Measurements from ENCODE around the gene SEL1L3. TPM values are rescaled to one million over a fixed set of nuclear protein-coding genes. Genes with fewer than 3 reads are reported as not detected.

The SEL1L3 gene
- total RNA-seq, 2 donors from 2014 or later = 14.9 to 24.5 TPM

DNA sequence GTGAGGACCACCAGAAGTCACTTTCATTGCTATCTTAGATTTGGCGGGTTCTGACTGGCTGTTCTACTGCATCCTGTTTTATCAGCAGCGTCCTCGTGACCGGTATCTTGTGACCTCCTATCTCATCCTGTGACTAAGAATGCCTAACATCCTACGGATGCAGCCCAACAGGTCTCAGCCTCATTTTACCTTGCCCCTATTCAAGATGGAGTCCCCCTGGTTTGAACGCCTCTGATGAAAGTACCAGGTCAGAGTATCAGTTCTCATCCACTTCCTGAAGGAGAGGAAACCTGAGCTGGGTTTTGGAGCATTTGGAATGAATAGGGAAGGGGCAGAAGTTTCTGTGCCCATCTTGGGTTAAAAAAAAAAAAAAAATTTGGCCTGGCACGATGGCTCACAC is 136.9 kb downstream of the SEL1L3 start:
- Histone ChIP-seq H3K9me3 (ENCODE audit: control insufficient read depth, low read length) (peaks cover 13% of the 10 kb centered on the region), H3K36me3 (ENCODE audit: control insufficient read depth, insufficient read depth, low read length) (no peaks in the 10 kb centered on the region), H3K9ac (ENCODE audit: extremely low read depth, low read length, poor library complexity, severe bottlenecking) (no peak overlapping the region), H3K4me1 (ENCODE audit: control insufficient read depth, insufficient read depth, low read length) (no peaks in the 10 kb centered on the region), H3K27ac (ENCODE audit: low read depth, low read length) (no peak overlapping the region), H3K27me3 (ENCODE audit: control insufficient read depth, insufficient read depth, low read length, poor library complexity, severe bottlenecking) (no peaks in the 10 kb centered on the region), H3K4me3 (ENCODE audit: low read length) (no peak overlapping the region)
- peaks cover 3% of the 10 kb centered on the region for H3K9me3 Mint-ChIP-seq
- H3K4me3 Mint-ChIP-seq = no peak overlapping the region
- H3K4me1 Mint-ChIP-seq = peaks cover 9% of the 10 kb centered on the region
- TF ChIP-seq, protein P1, sequence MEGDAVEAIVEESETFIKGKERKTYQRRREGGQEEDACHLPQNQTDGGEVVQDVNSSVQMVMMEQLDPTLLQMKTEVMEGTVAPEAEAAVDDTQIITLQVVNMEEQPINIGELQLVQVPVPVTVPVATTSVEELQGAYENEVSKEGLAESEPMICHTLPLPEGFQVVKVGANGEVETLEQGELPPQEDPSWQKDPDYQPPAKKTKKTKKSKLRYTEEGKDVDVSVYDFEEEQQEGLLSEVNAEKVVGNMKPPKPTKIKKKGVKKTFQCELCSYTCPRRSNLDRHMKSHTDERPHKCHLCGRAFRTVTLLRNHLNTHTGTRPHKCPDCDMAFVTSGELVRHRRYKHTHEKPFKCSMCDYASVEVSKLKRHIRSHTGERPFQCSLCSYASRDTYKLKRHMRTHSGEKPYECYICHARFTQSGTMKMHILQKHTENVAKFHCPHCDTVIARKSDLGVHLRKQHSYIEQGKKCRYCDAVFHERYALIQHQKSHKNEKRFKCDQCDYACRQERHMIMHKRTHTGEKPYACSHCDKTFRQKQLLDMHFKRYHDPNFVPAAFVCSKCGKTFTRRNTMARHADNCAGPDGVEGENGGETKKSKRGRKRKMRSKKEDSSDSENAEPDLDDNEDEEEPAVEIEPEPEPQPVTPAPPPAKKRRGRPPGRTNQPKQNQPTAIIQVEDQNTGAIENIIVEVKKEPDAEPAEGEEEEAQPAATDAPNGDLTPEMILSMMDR (conservative IDR thresholded peaks at IDR 0.05) = no peak
- no peaks in the 10 kb centered on the region for H3K36me3 Mint-ChIP-seq (ENCODE audit: low read depth)
- 75 to 82% methylated on average over 4 to 7 of the region's 7 CpGs for WGBS, 2 experiments (ENCODE audit: insufficient coverage in 1 of 2, insufficient read length in 1 of 2)
- H3K27me3 Mint-ChIP-seq (ENCODE audit: insufficient read depth) = no peaks in the 10 kb centered on the region
- H3K27ac Mint-ChIP-seq = no peak overlapping the region
- no peak for DNase-seq

DNA sequence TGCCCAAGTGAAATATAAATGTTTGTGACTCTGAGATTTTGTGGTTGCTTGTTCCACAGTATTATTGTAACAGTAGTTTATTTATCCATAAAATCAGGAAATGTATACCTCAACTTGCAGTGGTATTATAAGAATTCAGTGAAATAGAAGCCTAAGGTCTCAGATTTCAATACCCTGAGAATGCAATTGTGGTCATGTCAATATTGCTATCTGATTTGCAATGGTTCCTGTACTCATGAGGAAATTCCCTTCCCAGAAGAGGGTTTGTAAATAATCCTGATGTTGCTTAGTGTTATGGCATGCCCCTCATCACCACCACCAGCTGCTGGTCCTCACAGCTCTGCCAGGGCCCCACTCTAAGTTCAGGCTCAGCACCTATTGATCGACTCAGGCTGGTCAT is 139.4 kb downstream of the SEL1L3 start:
- H3K9ac ChIP-seq (ENCODE audit: extremely low read depth, low read length, poor library complexity, severe bottlenecking) = no peak overlapping the region
- Mint-ChIP-seq H3K27ac (no peak overlapping the region), H3K27me3 (ENCODE audit: insufficient read depth) (no peaks in the 10 kb centered on the region), H3K4me1 (peaks cover 9% of the 10 kb centered on the region), H3K36me3 (ENCODE audit: low read depth) (no peaks in the 10 kb centered on the region), H3K4me3 (no peak overlapping the region), H3K9me3 (peaks cover 3% of the 10 kb centered on the region)
- TF ChIP-seq, protein P1 (conservative IDR thresholded peaks at IDR 0.05) = peak; percentile 34
- DNase-seq = no peak
- no peaks in the 10 kb centered on the region for H3K4me1 ChIP-seq (ENCODE audit: control insufficient read depth, insufficient read depth, low read length)
- no peak overlapping the region for H3K27ac ChIP-seq (ENCODE audit: low read depth, low read length)
- H3K9me3 ChIP-seq (ENCODE audit: control insufficient read depth, low read length) = peaks cover 13% of the 10 kb centered on the region
- H3K36me3 ChIP-seq (ENCODE audit: control insufficient read depth, insufficient read depth, low read length) = no peaks in the 10 kb centered on the region
- H3K27me3 ChIP-seq (ENCODE audit: control insufficient read depth, insufficient read depth, low read length, poor library complexity, severe bottlenecking) = peaks cover 7% of the 10 kb centered on the region
- WGBS, 2 experiments (ENCODE audit: insufficient coverage in 1 of 2, insufficient read length in 1 of 2) = 85 to 100% methylated on average over 1 of the region's 1 CpG
- H3K4me3 ChIP-seq (ENCODE audit: low read length) = no peak overlapping the region

DNA sequence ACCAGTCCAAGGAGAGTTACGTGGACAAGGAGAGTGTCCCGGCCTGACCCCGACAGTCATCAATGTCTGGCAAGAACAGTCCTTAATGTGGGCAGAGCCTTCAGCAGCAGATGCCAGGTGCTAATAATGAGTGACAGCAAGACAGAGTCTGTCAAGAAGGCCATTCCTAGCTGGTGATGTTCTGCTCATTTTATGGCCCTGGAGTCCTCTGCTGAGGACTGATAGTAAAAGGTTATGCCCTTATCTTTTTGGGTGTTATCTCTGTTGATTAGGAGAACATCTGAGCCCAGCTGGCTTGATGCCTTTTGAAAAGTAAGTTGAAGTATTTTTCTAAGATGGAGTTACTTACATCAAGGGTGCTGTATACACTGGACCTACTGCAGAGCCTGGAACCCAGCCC is 139.8 kb downstream of the SEL1L3 start:
- peaks cover 3% of the 10 kb centered on the region for H3K9me3 Mint-ChIP-seq
- H3K9me3 ChIP-seq (ENCODE audit: control insufficient read depth, low read length) = peaks cover 13% of the 10 kb centered on the region

More for the DNA sequence above, 139.8 kb downstream of the SEL1L3 start:
- Histone ChIP-seq H3K4me1 (ENCODE audit: control insufficient read depth, insufficient read depth, low read length) (no peaks in the 10 kb centered on the region), H3K9ac (ENCODE audit: extremely low read depth, low read length, poor library complexity, severe bottlenecking) (no peak overlapping the region), H3K27ac (ENCODE audit: low read depth, low read length) (no peak overlapping the region), H3K36me3 (ENCODE audit: control insufficient read depth, insufficient read depth, low read length) (no peaks in the 10 kb centered on the region), H3K4me3 (ENCODE audit: low read length) (no peak overlapping the region), H3K27me3 (ENCODE audit: control insufficient read depth, insufficient read depth, low read length, poor library complexity, severe bottlenecking) (peaks cover 7% of the 10 kb centered on the region)
- no peak overlapping the region for H3K27ac Mint-ChIP-seq
- peaks cover 9% of the 10 kb centered on the region for H3K4me1 Mint-ChIP-seq
- no peak overlapping the region for H3K4me3 Mint-ChIP-seq
- no peaks in the 10 kb centered on the region for H3K27me3 Mint-ChIP-seq (ENCODE audit: insufficient read depth)
- no peak for DNase-seq
- no peaks in the 10 kb centered on the region for H3K36me3 Mint-ChIP-seq (ENCODE audit: low read depth)
- WGBS, 2 experiments (ENCODE audit: insufficient coverage in 1 of 2, insufficient read length in 1 of 2) = 95 to 96% methylated on average over 3 of the region's 3 CpGs
- TF ChIP-seq, protein P1 (conservative IDR thresholded peaks at IDR 0.05) = no peak

Measured in endodermal cell (in vitro differentiated cells).